GM12872 (cell line): ENCODE data around the gene ATF3.

Experiments used
- TF ChIP-seq, protein P1 (sequence below): IDR thresholded peaks from 3 replicates; pipeline ENCODE4 v1.5.1; 2011; ENCODE audit warnings: low read depth, mild to moderate bottlenecking, low read length, moderate library complexity; ENCODE audit not compliant: insufficient read depth

The ATF3 gene

DNA sequence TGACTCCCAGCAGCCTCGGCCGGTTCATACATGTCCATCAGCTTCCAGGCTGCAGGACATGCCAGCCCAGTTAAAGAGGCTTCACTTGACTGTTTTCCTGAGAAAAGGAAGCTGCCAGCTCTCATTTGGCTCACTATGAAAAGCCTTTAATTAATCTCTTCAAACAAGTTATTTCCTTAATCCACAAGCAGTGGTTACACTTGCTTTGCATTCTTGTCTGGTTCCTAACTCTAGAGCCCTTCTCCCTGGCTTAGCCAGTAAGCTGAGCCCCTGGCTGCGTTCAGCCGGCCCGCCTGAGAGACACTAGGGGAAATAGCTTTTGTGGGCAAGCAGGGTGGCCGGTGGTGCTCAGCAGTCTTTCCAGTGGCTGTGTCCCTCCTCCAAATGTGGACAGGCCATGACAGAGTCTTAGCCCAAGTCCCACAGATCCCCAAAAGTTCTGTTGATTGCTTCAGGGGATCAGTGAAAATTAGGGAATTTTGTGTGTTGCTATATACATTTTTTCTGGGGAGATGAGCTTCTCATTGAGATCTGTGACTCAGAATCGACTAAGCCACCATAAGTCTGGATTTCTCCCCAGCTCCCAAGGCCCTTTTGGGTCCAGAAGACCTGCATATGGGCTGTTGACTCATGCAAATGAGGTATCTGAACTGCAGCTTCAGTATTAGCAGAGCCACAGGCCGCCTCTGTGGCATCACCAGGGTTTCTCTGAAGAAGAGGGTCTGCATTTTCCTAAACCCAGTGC is 10.1 kb downstream of the ATF3 start:
- TF ChIP-seq, protein P1, sequence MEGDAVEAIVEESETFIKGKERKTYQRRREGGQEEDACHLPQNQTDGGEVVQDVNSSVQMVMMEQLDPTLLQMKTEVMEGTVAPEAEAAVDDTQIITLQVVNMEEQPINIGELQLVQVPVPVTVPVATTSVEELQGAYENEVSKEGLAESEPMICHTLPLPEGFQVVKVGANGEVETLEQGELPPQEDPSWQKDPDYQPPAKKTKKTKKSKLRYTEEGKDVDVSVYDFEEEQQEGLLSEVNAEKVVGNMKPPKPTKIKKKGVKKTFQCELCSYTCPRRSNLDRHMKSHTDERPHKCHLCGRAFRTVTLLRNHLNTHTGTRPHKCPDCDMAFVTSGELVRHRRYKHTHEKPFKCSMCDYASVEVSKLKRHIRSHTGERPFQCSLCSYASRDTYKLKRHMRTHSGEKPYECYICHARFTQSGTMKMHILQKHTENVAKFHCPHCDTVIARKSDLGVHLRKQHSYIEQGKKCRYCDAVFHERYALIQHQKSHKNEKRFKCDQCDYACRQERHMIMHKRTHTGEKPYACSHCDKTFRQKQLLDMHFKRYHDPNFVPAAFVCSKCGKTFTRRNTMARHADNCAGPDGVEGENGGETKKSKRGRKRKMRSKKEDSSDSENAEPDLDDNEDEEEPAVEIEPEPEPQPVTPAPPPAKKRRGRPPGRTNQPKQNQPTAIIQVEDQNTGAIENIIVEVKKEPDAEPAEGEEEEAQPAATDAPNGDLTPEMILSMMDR = no peak

DNA sequence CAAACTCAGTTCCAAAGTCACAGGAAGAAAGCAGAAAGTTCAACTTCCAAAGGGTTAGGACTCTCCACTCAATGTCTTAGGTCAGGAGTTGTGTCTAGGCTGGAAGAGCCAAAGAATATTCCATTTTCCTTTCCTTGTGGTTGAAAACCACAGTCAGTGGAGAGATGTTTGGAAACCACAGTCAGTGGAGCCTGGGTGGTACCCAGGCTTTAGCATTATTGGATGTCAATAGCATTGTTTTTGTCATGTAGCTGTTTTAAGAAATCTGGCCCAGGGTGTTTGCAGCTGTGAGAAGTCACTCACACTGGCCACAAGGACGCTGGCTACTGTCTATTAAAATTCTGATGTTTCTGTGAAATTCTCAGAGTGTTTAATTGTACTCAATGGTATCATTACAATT is 11.7 kb downstream of the ATF3 start:
- TF ChIP-seq, protein P1 = no peak

DNA sequence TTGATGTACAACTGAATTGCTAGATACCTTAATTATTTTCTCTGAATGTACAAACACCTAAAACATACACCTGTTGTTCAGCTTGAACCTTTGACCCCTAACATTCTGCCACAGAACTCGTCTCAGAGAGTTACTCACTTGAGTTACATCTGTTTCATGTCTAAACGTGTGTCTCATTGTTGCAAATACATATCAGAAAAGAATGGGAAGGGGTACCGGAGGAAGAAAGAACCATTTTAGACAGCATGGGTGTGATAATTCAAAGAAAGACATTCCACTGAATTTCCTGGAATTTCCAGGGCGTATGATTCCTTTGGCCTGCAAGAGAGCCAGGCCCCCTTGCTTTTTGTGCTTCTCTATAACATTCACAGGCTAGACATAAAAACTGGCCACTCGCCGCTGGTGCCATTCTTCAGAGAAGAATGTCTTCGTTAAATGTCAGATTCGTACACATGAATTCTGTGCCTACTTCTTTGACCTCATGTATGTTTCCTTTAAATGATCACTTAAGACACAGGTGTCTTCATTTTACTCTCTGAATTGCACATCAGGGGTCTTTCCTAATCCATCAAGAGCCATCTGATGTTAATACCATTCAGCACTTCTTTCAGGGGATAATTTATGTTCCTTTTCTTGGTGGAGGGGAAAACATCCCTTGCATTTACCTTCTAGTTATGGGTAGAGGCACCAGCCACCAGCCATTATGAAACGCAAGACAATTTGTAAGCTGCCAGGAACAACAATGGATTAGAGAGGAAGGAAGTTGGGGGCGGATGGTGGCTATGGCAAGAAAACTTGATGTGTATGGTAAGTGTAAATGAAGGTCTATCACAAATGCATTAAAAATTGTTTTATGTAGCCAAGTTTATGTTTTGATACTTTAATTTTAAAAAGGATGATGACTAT is 12.7 kb downstream of the ATF3 start:
- TF ChIP-seq, protein P1 = no peak

DNA sequence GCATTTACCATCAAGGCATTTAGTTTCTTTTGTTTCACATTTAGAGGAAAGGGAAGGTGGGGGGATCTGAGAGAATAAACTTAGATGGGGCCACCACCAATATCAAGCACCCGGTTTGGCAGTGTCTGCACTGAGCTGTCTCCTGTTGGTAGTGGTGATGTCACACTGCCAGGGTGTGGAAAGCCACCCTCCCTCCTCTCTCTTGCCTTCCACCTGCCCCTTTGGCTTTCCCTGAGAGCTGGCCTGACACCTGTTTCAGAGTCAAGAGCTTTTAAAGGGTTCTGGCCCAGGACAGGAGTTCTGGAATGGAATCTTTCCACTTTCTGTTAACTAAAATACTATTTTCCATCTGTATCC is 13.4 kb downstream of the ATF3 start:
- TF ChIP-seq, protein P1 = no peak

DNA sequence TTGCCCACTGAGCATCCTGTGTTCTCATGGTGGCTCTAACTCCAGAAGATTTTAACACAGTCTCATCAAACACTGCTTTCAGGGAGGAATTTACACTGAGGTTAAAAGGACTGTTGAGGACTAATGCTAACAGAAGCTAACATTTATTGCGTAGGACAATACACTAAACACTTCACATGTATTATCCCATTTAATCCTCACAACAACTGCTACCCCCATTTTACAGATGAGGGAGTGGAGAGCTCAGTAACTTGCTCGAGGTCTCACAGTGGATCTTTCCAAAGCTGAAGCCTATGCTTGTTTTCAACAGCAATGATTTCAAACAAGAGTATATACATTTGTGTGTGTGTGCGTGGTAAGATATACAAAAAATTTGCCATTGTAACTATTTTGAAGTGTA is 13.9 kb downstream of the ATF3 start:
- TF ChIP-seq, protein P1 = no peak

DNA sequence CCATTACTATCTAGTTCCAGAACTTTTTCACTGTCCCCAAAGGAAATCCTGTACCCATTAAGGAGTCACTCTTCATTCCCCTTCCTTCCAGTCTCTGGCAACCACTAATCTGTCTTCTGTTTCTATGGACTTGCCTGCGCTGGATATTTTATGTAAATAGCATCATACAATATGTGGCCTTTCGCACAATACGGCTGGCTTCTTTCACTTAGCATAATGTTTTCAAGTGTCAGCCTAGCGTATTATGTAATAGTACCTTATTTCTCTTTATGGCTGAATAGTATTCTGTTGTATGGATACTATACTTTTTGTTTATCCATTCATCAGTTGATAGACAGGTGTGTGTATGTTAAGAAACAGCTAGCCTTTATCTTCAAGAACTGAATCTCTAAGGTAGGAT is 14.3 kb downstream of the ATF3 start:
- TF ChIP-seq, protein P1 = no peak

DNA sequence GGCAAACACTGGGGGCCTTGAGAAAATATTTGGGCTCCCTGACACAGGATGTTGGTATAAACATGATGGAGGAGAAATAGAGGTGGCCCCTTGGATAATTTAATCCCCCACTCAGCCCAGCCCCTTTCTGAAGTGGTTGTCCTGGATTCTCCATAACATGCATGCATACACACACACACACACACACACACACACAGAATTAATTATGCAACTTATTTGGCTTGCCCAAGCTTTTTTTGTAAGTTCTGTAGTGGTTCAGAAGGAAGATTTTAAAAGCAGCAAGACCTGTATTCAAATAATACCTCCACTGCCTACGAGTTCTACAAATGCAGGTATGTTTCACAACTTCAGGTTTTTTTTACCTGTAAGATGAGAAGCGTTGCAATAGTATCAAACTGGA is 15.0 kb downstream of the ATF3 start:
- TF ChIP-seq, protein P1 = no peak
